A673 (cell line): ENCODE results near the gene MEG3. TPM values are rescaled to one million over a fixed set of nuclear protein-coding genes. Genes with fewer than 3 reads are reported as not detected.
"Not testable (repeated sequence)": the region's sequence is repeated elsewhere in the genome, so short reads cannot be mapped to it uniquely, and the experiment has no call there.

Experiments used
- BruUV-seq: library from RNA; stranded (reverse); fragments of 400-500 nt; replicated peaks from 2 replicates; lab custom pipeline; 2021; lab: Mats Ljungman, UMichigan
- CTCF ChIA-PET: fragments of 300-600 bp; sonication (Branson Sonifier 250); formaldehyde crosslinking; loops from one replicate; lab custom pipeline; 2022; ENCODE audit warnings: antibody characterized with exemption; lab: Charles Lee
- POLR2A ChIA-PET: fragments of 300-600 bp; sonication (Branson Sonifier 250); formaldehyde crosslinking; loops from one replicate; lab custom pipeline; 2022; ENCODE audit warnings: antibody characterized with exemption; ENCODE audit not compliant: low non-redundant PET; lab: Charles Lee
- DNase-seq: peaks from one replicate; pipeline ENCODE4 v3.0.0-alpha.2; 2015; ENCODE audit warnings: low spot score
- H3K27ac ChIP-seq: fragments of 200-600 bp; sonication (generic); 2 replicates; pipeline ENCODE4 v1.5.1; 2016; ENCODE audit warnings: mixed run types, low read depth, mild to moderate bottlenecking, mixed read lengths, antibody characterized with exemption, low read length; ENCODE audit not compliant: poor library complexity, severe bottlenecking
- H3K27me3 ChIP-seq: fragments of 200-600 bp; sonication (generic); replicated peaks from 2 replicates; pipeline ENCODE4 v1.6.1; 2017; ENCODE audit warnings: mixed run types, low read depth, mild to moderate bottlenecking, mixed read lengths, antibody characterized with exemption, low read length; ENCODE audit not compliant: insufficient read depth, poor library complexity
- H3K36me3 ChIP-seq: fragments of 200-600 bp; sonication (generic); 2 replicates; pipeline ENCODE4 v1.6.1; 2016; ENCODE audit warnings: mixed run types, mild to moderate bottlenecking, mixed read lengths, antibody characterized with exemption, low read length; ENCODE audit not compliant: insufficient read depth, poor library complexity, severe bottlenecking
- H3K4me1 ChIP-seq: fragments of 200-600 bp; sonication (generic); 2 replicates; pipeline ENCODE4 v1.6.1; 2017; ENCODE audit warnings: mixed run types, mild to moderate bottlenecking, mixed read lengths, antibody characterized with exemption, low read length; ENCODE audit not compliant: insufficient read depth, poor library complexity, severe bottlenecking
- H3K4me3 ChIP-seq: fragments of 200-600 bp; sonication (generic); 2 replicates; pipeline ENCODE4 v1.5.1; 2016; ENCODE audit warnings: low read depth, mixed run types, mild to moderate bottlenecking, mixed read lengths, low read length; ENCODE audit not compliant: poor library complexity, severe bottlenecking
- H3K9me3 ChIP-seq: fragments of 200-600 bp; sonication (generic); 2 replicates; pipeline ENCODE4 v1.6.1; 2016; ENCODE audit warnings: mixed run types, low read depth, mild to moderate bottlenecking, mixed read lengths, antibody characterized with exemption, low read length; ENCODE audit not compliant: poor library complexity, severe bottlenecking
- EZH2 ChIP-seq: fragments of 200-600 bp; sonication (generic); IDR thresholded peaks from 2 replicates; pipeline ENCODE4 v1.6.1; 2017; ENCODE audit warnings: borderline replicate concordance, low read depth, mild to moderate bottlenecking, mixed read lengths, antibody characterized with exemption, low read length; ENCODE audit not compliant: poor library complexity, severe bottlenecking
- intact Hi-C: fragments of 100-400 bp; cut with micrococcal nuclease; formaldehyde crosslinking; loops from one replicate; pipeline ENCODE4 v1.10.0; 2022; ENCODE audit not compliant: unreplicated experiment
- total RNA-seq: library from RNA; stranded (reverse); gene quantifications from 2 replicates; pipeline ENCODE4 v1.2.3, GENCODE V29; 2021
- TF ChIP-seq, protein P1 (sequence below): fragments of 300-800, 200-600 bp; sonication (generic); conservative IDR thresholded peaks from 2 replicates; pipeline ENCODE4 v1.5.1; 2017; ENCODE audit warnings: low read depth, mild to moderate bottlenecking, antibody characterized with exemption, low read length, moderate library complexity, mixed read lengths

The MEG3 gene
- total RNA-seq, 1 experiment from 2014 or later, result 58.7 TPM

DNA sequence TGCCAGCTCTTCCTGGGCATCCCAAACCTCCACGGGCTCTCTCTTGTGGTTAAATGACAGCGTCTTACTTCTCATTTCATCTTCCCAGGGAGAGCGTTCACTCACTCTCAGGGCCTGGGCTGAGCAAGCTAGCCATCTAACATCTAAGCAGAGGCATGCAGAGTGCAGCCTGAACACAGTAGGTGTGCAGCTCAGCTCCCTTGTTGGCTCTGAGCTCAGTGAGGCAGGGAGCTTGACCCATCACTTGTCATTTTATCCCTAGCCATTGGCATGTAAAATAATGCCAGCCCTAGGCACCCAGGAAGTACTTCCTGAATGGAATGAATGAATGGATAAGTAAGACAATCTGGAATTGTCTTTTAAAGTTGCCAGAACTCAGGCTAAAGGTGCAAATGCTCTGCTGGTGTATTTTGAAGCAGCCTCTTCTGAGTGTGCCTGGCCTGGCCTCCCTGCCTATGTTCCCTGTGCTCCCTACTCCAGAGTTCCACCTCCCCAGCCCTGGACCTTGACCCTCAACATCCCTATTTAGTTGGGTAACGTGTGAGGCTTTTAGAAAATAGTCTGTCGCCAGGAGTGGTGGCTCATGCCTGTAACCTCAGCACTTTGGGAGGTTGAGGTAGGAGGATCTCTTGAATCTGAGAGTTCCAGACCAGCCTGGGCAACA lies 9.5 kb upstream of the MEG3 start:
- CTCF ChIA-PET, result no interaction called here
- no peaks in the 10 kb centered on the region for H3K9me3 ChIP-seq
- no peaks in the 10 kb centered on the region for H3K27me3 ChIP-seq
- TF ChIP-seq EZH2, result no peak
- TF ChIP-seq, protein P1, sequence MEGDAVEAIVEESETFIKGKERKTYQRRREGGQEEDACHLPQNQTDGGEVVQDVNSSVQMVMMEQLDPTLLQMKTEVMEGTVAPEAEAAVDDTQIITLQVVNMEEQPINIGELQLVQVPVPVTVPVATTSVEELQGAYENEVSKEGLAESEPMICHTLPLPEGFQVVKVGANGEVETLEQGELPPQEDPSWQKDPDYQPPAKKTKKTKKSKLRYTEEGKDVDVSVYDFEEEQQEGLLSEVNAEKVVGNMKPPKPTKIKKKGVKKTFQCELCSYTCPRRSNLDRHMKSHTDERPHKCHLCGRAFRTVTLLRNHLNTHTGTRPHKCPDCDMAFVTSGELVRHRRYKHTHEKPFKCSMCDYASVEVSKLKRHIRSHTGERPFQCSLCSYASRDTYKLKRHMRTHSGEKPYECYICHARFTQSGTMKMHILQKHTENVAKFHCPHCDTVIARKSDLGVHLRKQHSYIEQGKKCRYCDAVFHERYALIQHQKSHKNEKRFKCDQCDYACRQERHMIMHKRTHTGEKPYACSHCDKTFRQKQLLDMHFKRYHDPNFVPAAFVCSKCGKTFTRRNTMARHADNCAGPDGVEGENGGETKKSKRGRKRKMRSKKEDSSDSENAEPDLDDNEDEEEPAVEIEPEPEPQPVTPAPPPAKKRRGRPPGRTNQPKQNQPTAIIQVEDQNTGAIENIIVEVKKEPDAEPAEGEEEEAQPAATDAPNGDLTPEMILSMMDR, result no peak
- POLR2A ChIA-PET, result no interaction called here
- intact Hi-C loops, result no loop called here
- H3K4me1 ChIP-seq, result no peaks in the 10 kb centered on the region
- H3K4me3 ChIP-seq, result no peak overlapping the region
- H3K27ac ChIP-seq, result no peak overlapping the region
- no peaks in the 10 kb centered on the region for H3K36me3 ChIP-seq
- BruUV-seq, result no TSS peak
- DNase-seq, result no peak

DNA sequence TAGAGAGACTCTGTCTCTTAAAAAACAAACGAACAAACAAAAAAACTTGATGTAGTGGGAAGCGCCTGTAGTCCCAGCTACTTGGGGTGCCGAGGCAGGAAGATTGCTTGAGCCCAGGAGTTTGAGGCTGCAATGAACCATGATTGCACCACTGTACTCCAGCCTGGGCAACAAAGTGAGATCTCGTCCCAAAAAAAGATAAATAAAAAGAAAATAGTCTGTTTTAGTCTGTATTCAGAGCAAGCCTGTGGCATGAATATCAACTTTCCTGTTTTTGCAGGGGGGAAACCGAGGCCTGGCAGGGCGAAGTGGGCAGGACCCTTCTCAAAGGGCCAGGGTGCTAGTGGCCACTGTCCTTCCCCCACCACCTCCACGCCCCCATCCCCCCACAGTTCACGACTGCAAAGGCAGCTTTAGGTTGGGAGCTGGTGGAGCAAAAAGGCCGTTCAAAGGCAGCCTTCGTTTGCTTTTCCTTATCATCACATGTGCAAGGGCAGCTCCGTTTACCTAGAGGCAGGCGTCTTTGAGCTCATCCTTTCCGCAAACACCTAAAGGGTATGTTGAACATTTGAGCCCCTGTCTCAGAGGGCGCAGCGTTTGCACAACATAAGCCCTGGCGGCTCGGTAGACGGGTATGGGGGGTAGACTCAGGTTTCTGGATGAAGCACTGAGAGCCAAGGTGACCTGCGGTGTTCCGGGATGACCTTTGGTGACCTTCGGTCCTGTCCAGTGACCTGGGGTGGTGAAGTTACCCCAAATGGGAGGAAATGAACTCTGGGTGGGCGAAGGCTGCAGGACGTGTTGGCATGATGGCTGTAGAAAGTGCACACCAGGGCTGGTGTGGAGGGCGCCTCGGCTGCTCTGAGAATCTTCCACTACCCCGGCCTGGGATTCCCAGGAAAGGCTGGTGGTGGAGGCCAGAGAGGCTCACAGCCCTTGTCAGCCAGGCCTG lies 8.7 kb upstream of the MEG3 start:
- Histone ChIP-seq H3K9me3 (no peaks in the 10 kb centered on the region), H3K4me3 (no peak overlapping the region), H3K27ac (no peak overlapping the region), H3K27me3 (no peaks in the 10 kb centered on the region), H3K4me1 (no peaks in the 10 kb centered on the region), H3K36me3 (no peaks in the 10 kb centered on the region)
- ChIA-PET POLR2A (interaction anchor here (0.6 kb wide), 1 partner anchor 377 kb away, joined by 3 read pairs; no protein-coding TSS in a partner anchor), CTCF (no interaction called here)
- DNase-seq, result no peak
- BruUV-seq, result no TSS peak
- no peak for TF ChIP-seq EZH2
- TF ChIP-seq, protein P1, result no peak
- intact Hi-C loops, result no loop called here

DNA sequence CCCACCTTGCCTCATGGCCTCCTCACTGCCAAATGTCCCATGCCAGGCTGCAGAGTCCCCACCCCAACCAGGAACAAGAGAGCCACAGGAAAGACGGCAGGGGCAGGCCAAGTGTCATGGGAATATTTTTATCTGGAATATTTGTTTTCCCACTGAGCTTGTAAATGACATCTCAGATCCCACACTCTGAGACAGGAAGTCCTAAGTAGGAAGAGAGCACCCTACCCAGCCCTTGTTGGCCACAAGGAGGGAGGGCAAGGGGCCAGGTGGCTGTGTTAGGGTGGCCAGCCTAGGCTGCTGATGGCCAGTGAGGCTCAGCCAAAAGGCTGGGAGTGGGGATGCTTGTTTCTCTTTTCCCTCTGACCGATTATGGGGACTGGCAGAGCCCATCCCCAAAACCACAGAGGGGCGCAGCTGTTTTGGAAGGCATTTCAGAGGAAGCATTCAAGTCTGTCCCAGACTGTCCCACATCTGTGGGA lies 7.7 kb upstream of the MEG3 start:
- no TSS peak for BruUV-seq
- intact Hi-C loops, result no loop called here
- H3K27ac ChIP-seq, result no peak overlapping the region
- no peak for DNase-seq
- CTCF ChIA-PET, result no interaction called here
- TF ChIP-seq, protein P1, result no peak
- no peak for TF ChIP-seq EZH2
- H3K4me3 ChIP-seq, result no peak overlapping the region
- no peaks in the 10 kb centered on the region for H3K9me3 ChIP-seq
- POLR2A ChIA-PET, result interaction anchor here (0.6 kb wide), 1 partner anchor 378 kb away, joined by 3 read pairs; no protein-coding TSS in a partner anchor
- no peaks in the 10 kb centered on the region for H3K36me3 ChIP-seq
- H3K4me1 ChIP-seq, result no peaks in the 10 kb centered on the region
- no peaks in the 10 kb centered on the region for H3K27me3 ChIP-seq

DNA sequence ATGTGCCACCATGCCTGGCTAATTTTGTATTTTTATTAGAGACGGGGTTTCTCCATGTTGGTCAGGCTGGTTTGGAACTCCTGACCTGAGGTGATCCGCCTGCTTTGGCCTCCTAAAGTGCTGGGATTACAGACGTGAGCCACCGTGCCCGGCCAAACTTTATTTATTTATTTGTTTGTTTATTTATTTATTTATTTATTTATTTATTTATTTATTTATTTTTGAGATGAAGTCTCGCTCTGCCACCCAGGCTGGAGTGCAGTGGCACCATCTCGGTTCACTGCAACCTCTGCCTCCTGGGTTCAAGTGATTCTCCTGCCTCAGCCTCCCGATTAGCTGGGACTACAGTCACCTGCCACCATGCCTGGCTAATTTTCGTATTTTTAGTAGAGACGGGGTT lies 7.0 kb upstream of the MEG3 start:
- not testable (repeated sequence) for BruUV-seq

More for the DNA sequence above, 7.0 kb upstream of the MEG3 start:
- CTCF ChIA-PET, H3K27me3 ChIP-seq, POLR2A ChIA-PET, H3K36me3 ChIP-seq, DNase-seq, H3K27ac ChIP-seq, H3K4me3 ChIP-seq, H3K4me1 ChIP-seq, H3K9me3 ChIP-seq, intact Hi-C loops: not testable (repeated sequence)
